SKM-1 (cell line): ENCODE results near the gene CRK.
A peak's percentile ranks its signal among the peaks of the same experiment; 100 is the strongest.
"Not testable (repeated sequence)": the region's sequence is repeated elsewhere in the genome, so short reads cannot be mapped to it uniquely, and the experiment has no call there.

Experiments used
- DNase-seq: peaks from one replicate; lab custom pipeline; 2025; ENCODE audit not compliant: unreplicated experiment; lab: John Stamatoyannopoulos, UW

The CRK gene

DNA sequence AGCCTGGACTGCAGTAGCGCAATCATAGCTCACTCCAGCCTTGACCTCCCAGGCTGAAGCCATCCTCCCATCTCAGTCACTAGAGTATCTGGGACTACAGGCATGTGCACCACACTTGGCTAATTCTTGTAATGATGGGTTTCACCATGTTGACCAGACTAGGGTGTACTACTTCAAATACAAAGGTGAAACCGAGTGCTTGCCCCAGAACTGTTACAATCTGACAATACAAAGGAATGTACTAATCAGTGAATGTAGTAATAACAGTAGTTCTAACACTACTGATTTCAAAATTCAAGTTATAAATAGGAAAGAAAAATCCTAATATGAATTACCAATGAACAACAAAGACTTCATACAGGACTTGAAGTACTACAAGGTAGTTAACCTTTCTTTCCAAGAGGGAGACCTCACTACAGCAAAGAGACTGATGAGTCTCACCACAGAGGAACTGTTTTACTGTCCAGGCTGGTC is 24.4 kb downstream of the CRK start:
- DNase-seq, result no peak

- DNase-seq, result no peak
Measured at GRCh38 chr17:1423456-1424135, 32.4 kb downstream of the CRK start.

- no peak for DNase-seq
Measured at GRCh38 chr17:1422885-1423284, 33.1 kb downstream of the CRK start.

GRCh38 chr17:1421470-1421869 is 34.6 kb downstream of the CRK start:
- DNase-seq, result no peak

GRCh38 chr17:1420981-1421380 is 35.1 kb downstream of the CRK start:
- DNase-seq, result no peak

GRCh38 chr17:1420163-1420562 is 35.9 kb downstream of the CRK start:
- DNase-seq, result no peak

DNA sequence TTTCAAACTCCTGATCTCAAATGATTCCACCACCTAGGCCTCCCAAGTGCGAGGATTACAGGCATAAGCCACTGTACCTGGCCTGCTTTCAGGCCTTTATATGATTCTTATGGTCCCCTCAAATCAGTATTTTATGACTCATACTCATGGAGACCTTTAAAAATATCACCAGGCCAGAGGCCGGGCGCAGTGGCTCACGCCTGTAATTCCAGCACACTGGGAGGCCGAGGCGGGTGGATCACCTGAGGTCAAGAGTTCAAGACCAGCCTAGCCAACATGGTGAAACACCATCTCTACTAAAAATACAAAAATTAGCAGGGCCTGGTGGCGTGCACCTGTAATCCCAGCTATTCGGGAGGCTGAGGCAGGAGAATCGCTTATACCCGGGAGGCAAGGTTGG is 37.6 kb downstream of the CRK start:
- DNase-seq, result not testable (repeated sequence)

DNA sequence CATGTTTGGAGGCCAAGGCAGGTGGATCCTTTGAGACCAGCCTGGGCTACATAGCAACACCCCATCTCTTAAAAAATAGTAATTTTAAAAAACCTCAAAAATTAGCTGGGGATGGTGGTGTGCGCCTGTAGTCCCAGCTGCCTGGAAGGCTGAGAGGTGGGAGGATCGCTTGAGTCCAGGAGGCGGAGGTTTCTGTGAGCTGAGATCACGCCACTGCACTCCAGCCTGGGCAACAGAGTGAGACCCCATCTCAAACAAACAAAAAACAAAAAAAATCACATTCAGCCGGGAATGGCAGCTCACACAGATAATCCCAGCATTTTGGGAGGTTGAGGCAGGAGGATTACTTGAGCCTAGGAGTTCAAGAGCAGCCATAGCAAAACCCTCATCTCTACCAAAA is 39.6 kb downstream of the CRK start:
- no peak for DNase-seq

GRCh38 chr17:1414634-1415033 is 41.4 kb downstream of the CRK start:
- DNase-seq, result no peak

DNA sequence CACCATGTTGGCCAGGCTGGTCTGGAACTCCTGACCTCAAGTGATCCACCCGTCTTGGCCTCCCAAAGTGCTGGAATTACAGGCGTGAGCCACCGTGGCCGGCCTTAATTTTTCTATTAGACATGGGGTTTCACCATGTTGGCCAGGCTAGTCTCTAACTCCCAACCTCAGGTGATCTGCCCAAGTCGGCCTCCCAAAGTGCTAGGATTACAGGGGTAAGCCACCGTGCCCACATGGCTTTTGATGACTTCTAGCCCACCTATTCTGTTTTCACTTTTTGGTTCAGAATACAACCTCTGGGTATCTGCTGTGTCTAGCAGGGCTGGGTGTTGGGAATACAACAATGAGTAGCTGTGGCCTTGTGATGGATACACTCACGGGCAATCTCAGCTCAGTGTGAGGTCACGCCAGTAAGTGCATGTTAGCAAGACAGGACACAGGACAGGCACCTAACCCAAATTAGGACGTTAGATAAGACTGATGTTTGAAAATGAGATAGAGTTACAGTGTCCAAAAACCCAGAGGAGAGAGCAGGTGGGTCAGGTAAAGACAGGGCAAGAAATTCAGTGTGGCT is 41.9 kb downstream of the CRK start:
- DNase-seq, result no peak

DNA sequence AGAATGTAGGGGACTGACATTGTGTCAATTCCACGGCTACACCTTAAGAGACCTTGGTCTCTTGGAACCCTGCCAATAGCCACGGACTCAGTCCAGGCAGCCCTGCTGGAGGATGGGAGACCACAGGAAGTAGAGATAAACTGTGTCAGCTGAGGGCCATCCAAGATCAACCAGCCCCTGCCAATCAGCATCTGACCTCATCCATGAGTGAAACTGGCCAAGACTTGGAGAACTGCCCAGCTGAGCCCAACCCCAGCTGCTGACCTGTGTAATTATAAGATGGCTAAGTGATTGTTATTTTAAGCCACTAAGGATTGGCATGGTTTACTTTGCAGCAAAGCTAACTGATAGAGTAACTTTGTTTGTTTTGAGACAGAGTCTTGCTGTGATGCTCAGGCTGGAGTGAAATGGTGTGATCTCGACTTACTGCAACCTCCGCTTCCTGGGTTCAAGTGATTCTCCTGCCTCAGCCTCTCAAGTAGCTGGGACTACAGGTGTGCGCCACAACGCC is 42.7 kb downstream of the CRK start:
- no peak for DNase-seq

- DNase-seq, result no peak
Measured at GRCh38 chr17:1412185-1413110, 43.6 kb downstream of the CRK start.

DNA sequence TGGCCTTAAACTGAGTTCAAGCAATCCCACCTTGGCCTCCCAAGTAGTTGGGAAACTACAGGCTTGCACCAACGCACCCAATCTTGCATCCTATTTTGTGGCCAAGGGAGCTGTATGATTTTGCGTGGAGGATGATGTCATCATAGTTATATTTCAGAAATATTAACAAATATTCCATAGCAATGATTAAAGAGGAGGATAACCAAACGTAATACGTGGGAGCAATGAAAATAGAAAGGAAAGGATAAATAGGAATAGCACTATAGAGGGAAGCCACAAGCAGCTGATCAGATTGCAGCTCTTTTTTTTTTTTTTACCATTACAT is 53.8 kb downstream of the CRK start:
- DNase-seq, result no peak

DNA sequence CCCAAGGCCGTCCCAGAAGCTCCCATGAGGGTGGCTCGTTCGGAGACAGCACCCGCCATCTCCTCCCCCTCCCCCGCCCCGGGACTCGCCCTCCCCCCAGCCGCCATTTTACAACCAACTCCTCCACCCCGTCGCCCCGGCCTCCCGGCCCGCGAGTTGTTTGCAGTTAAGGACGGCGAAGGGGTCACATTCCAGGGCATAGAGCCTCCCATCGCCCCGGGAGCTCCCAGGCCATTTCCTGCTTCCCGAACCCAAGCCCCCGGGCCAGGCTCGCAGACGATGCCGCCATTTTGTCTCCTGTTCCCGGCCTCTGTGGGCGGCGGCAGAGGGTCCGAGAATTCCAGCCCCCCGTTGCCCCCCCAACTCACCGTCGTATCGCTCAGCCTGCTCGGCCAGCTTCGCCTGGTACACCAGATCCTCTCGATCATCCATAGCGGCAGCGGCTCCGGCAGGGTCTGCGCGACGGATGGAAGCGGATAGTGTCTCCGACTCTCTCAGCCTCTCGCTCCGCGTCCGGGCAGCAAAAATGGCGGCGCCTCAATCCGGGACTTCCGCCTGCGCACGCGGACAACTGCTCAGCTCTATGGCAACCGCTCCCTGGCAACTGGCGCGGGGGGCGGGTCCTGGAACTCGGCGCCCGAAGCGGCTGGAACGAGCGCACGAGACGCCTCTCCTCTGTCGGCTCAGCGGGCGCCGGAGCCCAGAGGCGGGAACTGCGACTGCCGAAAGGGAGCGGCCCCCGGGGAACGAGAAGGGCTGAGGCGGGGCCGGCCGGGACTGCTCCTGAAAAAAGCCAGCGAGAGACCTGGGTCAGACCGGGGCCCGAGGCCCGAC is 56.1 kb downstream of the CRK start, which contains the start of gene YWHAE:
Gene YWHAE (minus strand): TSS at position 544 of the 834 bp plus-strand sequence. CDS start 112 bp downstream, at position 432.
- DNase-seq, result peak; percentile 42

GRCh38 chr17:1398931-1399678 is 56.9 kb downstream of the CRK start:
- no peak for DNase-seq

- no peak for DNase-seq
Measured at GRCh38 chr17:1398028-1398427, 58.0 kb downstream of the CRK start.

DNA sequence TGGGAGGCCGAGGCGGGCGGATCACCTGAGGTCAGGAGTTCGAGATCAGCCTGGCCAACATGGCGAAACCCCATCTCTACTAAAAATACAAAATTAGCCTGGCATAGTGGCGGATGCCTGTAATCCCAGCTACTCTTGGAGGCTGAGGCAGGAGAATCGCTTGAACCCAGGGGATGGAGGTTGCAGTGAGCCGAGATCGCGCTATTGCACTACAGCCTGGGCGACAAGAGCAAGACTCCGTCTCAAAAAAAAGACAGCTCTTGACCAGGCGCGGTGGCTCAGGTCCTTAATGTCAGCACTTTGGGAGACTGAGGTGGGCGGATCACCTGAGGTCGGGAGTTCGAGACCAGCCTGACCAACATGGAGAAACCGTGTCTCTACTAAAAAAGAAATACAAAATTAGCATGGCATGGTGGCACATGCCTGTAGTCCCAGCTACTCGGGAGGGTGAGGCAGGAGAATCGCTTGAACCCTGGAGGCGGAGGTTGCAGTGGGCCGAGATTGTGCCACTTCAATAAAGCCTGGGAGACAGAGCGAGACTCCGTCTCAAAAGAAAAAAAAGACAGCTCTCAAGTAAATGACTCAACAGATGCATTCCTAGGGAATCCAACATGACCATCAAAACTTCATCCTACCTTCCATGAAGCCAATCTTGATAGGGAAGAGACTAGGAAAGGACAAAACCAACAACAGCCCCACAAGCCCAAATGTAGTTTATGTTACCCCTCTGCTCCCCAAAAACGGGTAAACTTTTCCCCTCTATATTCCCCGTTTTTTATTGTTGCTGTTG is 60.0 kb downstream of the CRK start:
- DNase-seq, result not testable (repeated sequence)

DNA sequence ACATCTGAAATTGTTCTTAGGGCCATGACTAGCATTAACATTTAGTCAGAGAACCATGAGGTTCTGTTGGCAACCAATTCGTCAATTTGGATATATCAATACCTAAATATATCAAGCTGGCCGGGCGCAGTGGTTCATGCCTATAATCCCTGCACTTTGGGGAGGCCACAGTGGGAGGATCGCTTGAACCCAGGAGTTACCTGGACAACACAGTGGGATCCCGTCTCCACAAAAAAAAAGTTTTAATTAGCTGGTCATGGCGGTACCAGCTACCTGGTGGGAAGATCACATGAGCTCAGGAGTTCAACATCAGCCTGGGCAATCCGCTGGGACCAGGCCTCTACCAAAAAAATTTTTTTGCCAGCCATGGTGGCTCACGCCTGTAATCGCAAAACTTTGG is 64.5 kb downstream of the CRK start:
- DNase-seq, result no peak
